ENCODE results near the gene AHCYL2. TPM values are rescaled to one million over a fixed set of nuclear protein-coding genes. Genes with fewer than 3 reads are reported as not detected.
A peak's percentile ranks its signal among the peaks of the same experiment; 100 is the strongest.
"Not testable (repeated sequence)": the region's sequence is repeated elsewhere in the genome, so short reads cannot be mapped to it uniquely, and the experiment has no call there.

Gene AHCYL2
- polyA plus RNA-seq, 3 donors = 10.7 to 14.6 (median 12.1) TPM

DNA sequence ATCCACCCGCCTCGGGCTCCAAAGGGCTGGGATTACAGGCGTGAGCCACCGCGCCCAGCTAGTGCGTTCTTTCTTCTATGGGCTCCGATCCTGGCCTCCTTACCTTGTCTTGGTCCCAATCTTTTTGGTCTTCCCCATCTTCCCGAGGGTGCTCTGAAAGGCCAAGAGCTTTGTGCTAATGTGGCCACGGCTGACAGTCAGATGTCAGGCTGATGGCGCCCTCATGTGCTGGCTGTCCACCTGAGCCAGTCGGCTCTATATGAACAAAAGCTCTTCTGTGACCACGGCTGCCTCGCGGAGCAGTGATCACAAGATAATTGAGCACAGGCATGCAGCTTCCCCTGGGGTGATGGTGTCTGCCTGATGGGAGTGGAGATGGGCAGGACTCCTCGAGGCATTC, 11.0 kb upstream of the AHCYL2 start:
- peaks cover 2 to 14% (median 5%) of the 10 kb centered on the region in 3 donors for H3K27me3 Mint-ChIP-seq (ENCODE audit: low read depth in 3 of 3)
- H3K4me3 Mint-ChIP-seq = no peak overlapping the region
- Histone ChIP-seq H3K36me3 (replicated peaks in 1 of 2; ENCODE audit: control insufficient read depth in 1 of 2, insufficient read depth in 2 of 2, low read length in 2 of 2) (no peaks in the 10 kb centered on the region), H4K20me1 (ENCODE audit: insufficient read depth, low read length) (no peaks in the 10 kb centered on the region), H2AFZ (ENCODE audit: insufficient read depth, low read depth, low read length, poor library complexity, severe bottlenecking) (peak overlapping the region; percentile 46), H3K4me3 (replicated peaks in 1 of 3; ENCODE audit: low read depth in 2 of 3, low read length in 3 of 3) (no peak overlapping the region), H3K27me3 (ENCODE audit: control insufficient read depth in 2 of 2, insufficient read depth in 2 of 2, low read length in 2 of 2) (no peaks in the 10 kb centered on the region), H3K9ac (ENCODE audit: insufficient read depth, low read length, poor library complexity, severe bottlenecking) (no peak overlapping the region), H3K4me1 (ENCODE audit: control insufficient read depth in 1 of 2, insufficient read depth in 2 of 2, low read length in 2 of 2) (peaks cover 3 to 5% of the 10 kb centered on the region in 2 donors), H3K9me3 (replicated peaks in 1 of 2; ENCODE audit: control insufficient read depth in 1 of 2, insufficient read depth in 1 of 2, low read length in 2 of 2) (no peaks in the 10 kb centered on the region), H3K27ac (ENCODE audit: low read depth in 1 of 2, low read length in 2 of 2) (no peak overlapping the region), H3K79me2 (ENCODE audit: insufficient read depth, low read length) (no peaks in the 10 kb centered on the region), H3K4me2 (replicated peaks; ENCODE audit: extremely low read depth, low read length, poor library complexity, severe bottlenecking) (no peak overlapping the region)
- peaks cover 2 to 13% (median 5%) of the 10 kb centered on the region in 7 donors for H3K9me3 Mint-ChIP-seq
- peak overlapping the region in 1 of 7 donors; percentile 55 for H3K27ac Mint-ChIP-seq
- TF ChIP-seq, protein P1, sequence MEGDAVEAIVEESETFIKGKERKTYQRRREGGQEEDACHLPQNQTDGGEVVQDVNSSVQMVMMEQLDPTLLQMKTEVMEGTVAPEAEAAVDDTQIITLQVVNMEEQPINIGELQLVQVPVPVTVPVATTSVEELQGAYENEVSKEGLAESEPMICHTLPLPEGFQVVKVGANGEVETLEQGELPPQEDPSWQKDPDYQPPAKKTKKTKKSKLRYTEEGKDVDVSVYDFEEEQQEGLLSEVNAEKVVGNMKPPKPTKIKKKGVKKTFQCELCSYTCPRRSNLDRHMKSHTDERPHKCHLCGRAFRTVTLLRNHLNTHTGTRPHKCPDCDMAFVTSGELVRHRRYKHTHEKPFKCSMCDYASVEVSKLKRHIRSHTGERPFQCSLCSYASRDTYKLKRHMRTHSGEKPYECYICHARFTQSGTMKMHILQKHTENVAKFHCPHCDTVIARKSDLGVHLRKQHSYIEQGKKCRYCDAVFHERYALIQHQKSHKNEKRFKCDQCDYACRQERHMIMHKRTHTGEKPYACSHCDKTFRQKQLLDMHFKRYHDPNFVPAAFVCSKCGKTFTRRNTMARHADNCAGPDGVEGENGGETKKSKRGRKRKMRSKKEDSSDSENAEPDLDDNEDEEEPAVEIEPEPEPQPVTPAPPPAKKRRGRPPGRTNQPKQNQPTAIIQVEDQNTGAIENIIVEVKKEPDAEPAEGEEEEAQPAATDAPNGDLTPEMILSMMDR (IDR thresholded peaks at IDR 0.05) = no peak
- H3K36me3 Mint-ChIP-seq = no peaks in the 10 kb centered on the region
- DNase-seq = no peak
- peaks cover 12% of the 10 kb centered on the region for H3K4me1 Mint-ChIP-seq
- 67% methylated on average over 14 of the region's 15 CpGs for WGBS (ENCODE audit: insufficient coverage)
- intact Hi-C loops (cut with micrococcal nuclease) = loop anchor here (10.0 kb wide), 1 partner anchor 261 kb away; no protein-coding TSS in a partner anchor

DNA sequence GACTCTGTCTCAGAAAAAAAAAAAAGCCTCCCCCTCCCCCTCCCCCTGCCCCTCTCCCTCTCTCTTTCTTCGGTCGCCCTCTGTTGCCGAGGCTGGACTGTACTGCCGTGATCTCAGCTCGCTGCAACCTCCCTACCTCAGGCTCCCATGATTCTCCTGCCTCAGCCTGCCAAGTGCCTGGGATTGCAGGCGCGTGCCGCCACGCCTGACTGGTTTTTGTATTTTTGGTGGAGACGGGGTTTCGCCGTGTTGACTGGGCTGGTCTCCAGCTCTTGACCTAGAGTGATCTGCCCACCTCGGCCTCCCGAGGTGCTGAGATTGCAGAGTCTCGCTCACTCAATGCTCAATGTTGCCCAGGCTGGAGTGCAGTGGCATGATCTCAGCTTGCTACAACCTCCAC, 9.1 kb upstream of the AHCYL2 start:
- not testable (repeated sequence) for H3K9me3 ChIP-seq (replicated peaks in 1 of 2; ENCODE audit: control insufficient read depth in 1 of 2, insufficient read depth in 1 of 2, low read length in 2 of 2); H3K36me3 Mint-ChIP-seq; H3K27ac ChIP-seq (ENCODE audit: low read depth in 1 of 2, low read length in 2 of 2); H3K9ac ChIP-seq (ENCODE audit: insufficient read depth, low read length, poor library complexity, severe bottlenecking); H3K79me2 ChIP-seq (ENCODE audit: insufficient read depth, low read length); DNase-seq; H3K4me1 ChIP-seq (ENCODE audit: control insufficient read depth in 1 of 2, insufficient read depth in 2 of 2, low read length in 2 of 2); H3K27me3 ChIP-seq (ENCODE audit: control insufficient read depth in 2 of 2, insufficient read depth in 2 of 2, low read length in 2 of 2); H3K4me3 Mint-ChIP-seq; H2AFZ ChIP-seq (ENCODE audit: insufficient read depth, low read depth, low read length, poor library complexity, severe bottlenecking); H3K36me3 ChIP-seq (replicated peaks in 1 of 2; ENCODE audit: control insufficient read depth in 1 of 2, insufficient read depth in 2 of 2, low read length in 2 of 2); H4K20me1 ChIP-seq (ENCODE audit: insufficient read depth, low read length); H3K4me2 ChIP-seq (replicated peaks; ENCODE audit: extremely low read depth, low read length, poor library complexity, severe bottlenecking); H3K4me3 ChIP-seq (replicated peaks in 1 of 3; ENCODE audit: low read depth in 2 of 3, low read length in 3 of 3)
- 98% methylated on average over 6 of the region's 15 CpGs for WGBS (ENCODE audit: insufficient coverage)
- peaks cover 2 to 13% (median 5%) of the 10 kb centered on the region in 7 donors for H3K9me3 Mint-ChIP-seq
- intact Hi-C loops (cut with micrococcal nuclease) = loop anchor here (10.0 kb wide), 1 partner anchor 259 kb away; no protein-coding TSS in a partner anchor
- peaks cover 2 to 12% (median 5%) of the 10 kb centered on the region in 3 donors for H3K27me3 Mint-ChIP-seq (ENCODE audit: low read depth in 3 of 3)
- H3K27ac Mint-ChIP-seq = peak overlapping the region in 1 of 7 donors; percentile 66
- peaks cover 11% of the 10 kb centered on the region for H3K4me1 Mint-ChIP-seq

DNA sequence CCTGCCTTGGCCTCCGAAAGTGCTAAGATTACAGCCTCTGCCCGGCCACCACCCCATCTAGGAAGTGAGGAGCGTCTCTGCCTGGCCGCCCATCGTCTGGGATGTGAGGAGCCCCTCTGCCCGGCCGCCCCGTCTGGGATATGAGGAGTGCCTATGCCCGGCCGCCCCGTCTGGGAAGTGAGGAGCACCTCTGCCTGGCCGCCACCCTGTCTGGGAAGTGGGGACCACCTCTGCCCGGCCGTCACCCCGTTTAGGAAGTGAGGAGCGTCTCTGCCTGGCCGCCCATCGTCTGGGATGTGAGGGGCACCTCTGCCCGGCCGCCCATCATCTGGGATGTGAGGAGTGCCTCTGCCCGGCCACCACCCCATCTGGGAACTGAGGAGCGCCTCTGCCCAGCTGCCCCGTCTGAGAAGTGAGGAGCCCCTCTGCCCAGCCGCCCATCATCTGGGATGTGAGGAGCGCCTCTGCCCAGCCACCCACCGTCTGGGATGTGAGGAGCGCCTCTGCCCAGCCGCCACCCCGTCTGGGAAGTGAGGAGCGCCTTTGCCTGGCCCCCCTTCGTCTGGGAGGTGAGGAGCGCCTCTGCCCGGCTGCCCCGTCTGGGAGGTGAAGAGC, 8.6 kb upstream of the AHCYL2 start:
- not testable (repeated sequence) for H3K27ac Mint-ChIP-seq; H3K36me3 Mint-ChIP-seq; H3K4me1 ChIP-seq (ENCODE audit: control insufficient read depth in 1 of 2, insufficient read depth in 2 of 2, low read length in 2 of 2); H3K4me3 ChIP-seq (replicated peaks in 1 of 3; ENCODE audit: low read depth in 2 of 3, low read length in 3 of 3); H4K20me1 ChIP-seq (ENCODE audit: insufficient read depth, low read length); H3K27me3 ChIP-seq (ENCODE audit: control insufficient read depth in 2 of 2, insufficient read depth in 2 of 2, low read length in 2 of 2); H3K4me2 ChIP-seq (replicated peaks; ENCODE audit: extremely low read depth, low read length, poor library complexity, severe bottlenecking); H3K79me2 ChIP-seq (ENCODE audit: insufficient read depth, low read length); H3K4me3 Mint-ChIP-seq; DNase-seq; H3K36me3 ChIP-seq (replicated peaks in 1 of 2; ENCODE audit: control insufficient read depth in 1 of 2, insufficient read depth in 2 of 2, low read length in 2 of 2); H3K9me3 ChIP-seq (replicated peaks in 1 of 2; ENCODE audit: control insufficient read depth in 1 of 2, insufficient read depth in 1 of 2, low read length in 2 of 2); H3K9ac ChIP-seq (ENCODE audit: insufficient read depth, low read length, poor library complexity, severe bottlenecking); H3K27ac ChIP-seq (ENCODE audit: low read depth in 1 of 2, low read length in 2 of 2); H2AFZ ChIP-seq (ENCODE audit: insufficient read depth, low read depth, low read length, poor library complexity, severe bottlenecking)
- intact Hi-C loops (cut with micrococcal nuclease) = loop anchor here (10.0 kb wide), 1 partner anchor 259 kb away; no protein-coding TSS in a partner anchor
- peaks cover 11% of the 10 kb centered on the region for H3K4me1 Mint-ChIP-seq
- WGBS (ENCODE audit: insufficient coverage) = 97% methylated on average over 27 of the region's 34 CpGs
- peaks cover 2 to 13% (median 5%) of the 10 kb centered on the region in 7 donors for H3K9me3 Mint-ChIP-seq
- H3K27me3 Mint-ChIP-seq (ENCODE audit: low read depth in 3 of 3) = peaks cover 2 to 12% (median 5%) of the 10 kb centered on the region in 3 donors

DNA sequence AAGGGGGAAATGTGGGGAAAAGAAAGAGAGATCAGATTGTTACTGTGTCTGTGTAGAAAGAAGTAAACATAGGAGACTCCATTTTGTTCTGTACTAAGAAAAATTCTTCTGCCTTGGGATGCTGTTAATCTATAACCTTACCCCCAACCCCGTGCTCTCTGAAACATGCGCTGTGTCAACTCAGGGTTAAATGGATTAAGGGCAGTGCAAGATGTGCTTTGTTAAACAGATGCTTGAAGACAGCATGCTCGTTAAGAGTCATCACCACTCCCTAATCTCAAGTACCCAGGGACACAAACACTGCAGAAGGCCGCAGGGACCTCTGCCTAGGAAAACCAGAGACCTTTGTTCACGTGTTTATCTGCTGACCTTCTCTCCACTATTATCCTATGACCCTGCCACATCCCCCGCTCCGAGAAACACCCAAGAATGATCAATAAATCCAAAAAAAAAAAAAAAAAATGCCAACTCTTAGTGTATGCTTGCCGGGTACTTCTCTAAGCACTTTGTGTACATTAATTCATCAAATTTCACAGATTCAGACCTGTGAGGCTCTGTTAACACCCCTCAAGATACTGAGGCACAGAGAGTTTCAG, 7.9 kb upstream of the AHCYL2 start:
- H4K20me1 ChIP-seq (ENCODE audit: insufficient read depth, low read length); H3K27me3 ChIP-seq (ENCODE audit: control insufficient read depth in 2 of 2, insufficient read depth in 2 of 2, low read length in 2 of 2); DNase-seq; H3K27ac Mint-ChIP-seq; H3K36me3 ChIP-seq (replicated peaks in 1 of 2; ENCODE audit: control insufficient read depth in 1 of 2, insufficient read depth in 2 of 2, low read length in 2 of 2); H3K27ac ChIP-seq (ENCODE audit: low read depth in 1 of 2, low read length in 2 of 2); H3K4me3 ChIP-seq (replicated peaks in 1 of 3; ENCODE audit: low read depth in 2 of 3, low read length in 3 of 3); H2AFZ ChIP-seq (ENCODE audit: insufficient read depth, low read depth, low read length, poor library complexity, severe bottlenecking); H3K36me3 Mint-ChIP-seq; H3K4me2 ChIP-seq (replicated peaks; ENCODE audit: extremely low read depth, low read length, poor library complexity, severe bottlenecking); H3K4me1 ChIP-seq (ENCODE audit: control insufficient read depth in 1 of 2, insufficient read depth in 2 of 2, low read length in 2 of 2); H3K9me3 ChIP-seq (replicated peaks in 1 of 2; ENCODE audit: control insufficient read depth in 1 of 2, insufficient read depth in 1 of 2, low read length in 2 of 2); H3K27me3 Mint-ChIP-seq (ENCODE audit: low read depth in 3 of 3); H3K4me3 Mint-ChIP-seq; H3K79me2 ChIP-seq (ENCODE audit: insufficient read depth, low read length); H3K9ac ChIP-seq (ENCODE audit: insufficient read depth, low read length, poor library complexity, severe bottlenecking): not testable (repeated sequence)
- intact Hi-C loops (cut with micrococcal nuclease) = loop anchor here (10.0 kb wide), 1 partner anchor 258 kb away; no protein-coding TSS in a partner anchor
- H3K9me3 Mint-ChIP-seq = peaks cover 2 to 13% (median 5%) of the 10 kb centered on the region in 7 donors
- H3K4me1 Mint-ChIP-seq = peaks cover 13% of the 10 kb centered on the region
- 100% methylated on average over 2 of the region's 8 CpGs for WGBS (ENCODE audit: insufficient coverage)
